Calu3 (cell line): Measurements from ENCODE around the gene OR5A1. TPM values are rescaled to one million over a fixed set of nuclear protein-coding genes. Genes with fewer than 3 reads are reported as not detected.

Experiments used
- BruUV-seq: library from RNA; stranded (reverse); fragments of 400-500 nt; replicated peaks from 2 replicates; lab custom pipeline; 2021; lab: Mats Ljungman, UMichigan
- CTCF ChIA-PET: fragments of 300-600 bp; sonication (Branson Sonifier 250); formaldehyde crosslinking; loops from one replicate; lab custom pipeline; 2022; ENCODE audit warnings: antibody characterized with exemption; lab: Charles Lee
- DNase-seq: peaks from one replicate; pipeline ENCODE4 v3.0.0; 2022
- H3K27ac Mint-ChIP-seq: one replicate; pipeline ENCODE4 v1.8.0; 2022; ENCODE audit warnings: mixed read lengths; ENCODE audit not compliant: unreplicated experiment
- H3K27me3 Mint-ChIP-seq: one replicate; pipeline ENCODE4 v1.8.0; 2022; ENCODE audit warnings: mixed read lengths; ENCODE audit not compliant: unreplicated experiment
- H3K36me3 Mint-ChIP-seq: one replicate; pipeline ENCODE4 v1.8.0; 2022; ENCODE audit warnings: mild to moderate bottlenecking, moderate library complexity, mixed read lengths; ENCODE audit not compliant: insufficient read depth, unreplicated experiment
- H3K4me1 Mint-ChIP-seq: one replicate; pipeline ENCODE4 v1.8.0; 2022; ENCODE audit warnings: mild to moderate bottlenecking, low read depth, mixed read lengths; ENCODE audit not compliant: unreplicated experiment
- H3K4me3 Mint-ChIP-seq: one replicate; pipeline ENCODE4 v1.8.0; 2022; ENCODE audit warnings: mild to moderate bottlenecking, low read depth, moderate library complexity, mixed read lengths; ENCODE audit not compliant: unreplicated experiment
- H3K9me3 Mint-ChIP-seq: one replicate; pipeline ENCODE4 v1.8.0; 2022; ENCODE audit warnings: low read depth, mixed read lengths; ENCODE audit not compliant: unreplicated experiment
- CTCF ChIP-seq: fragments of 200-600 bp; IDR thresholded peaks from one replicate; pipeline ENCODE4 v1.8.0; 2022; ENCODE audit warnings: antibody characterized with exemption; ENCODE audit not compliant: unreplicated experiment
- intact Hi-C: fragments of 100-400 bp; cut with micrococcal nuclease; formaldehyde crosslinking; loops from one replicate; pipeline ENCODE4 v1.10.0; 2022; ENCODE audit not compliant: unreplicated experiment
- total RNA-seq: library from RNA; stranded (reverse); gene quantifications from 2 replicates; pipeline ENCODE4 v1.2.3, GENCODE V29; 2022

Gene OR5A1
- total RNA-seq, 1 experiment from 2014 or later = not detected

DNA sequence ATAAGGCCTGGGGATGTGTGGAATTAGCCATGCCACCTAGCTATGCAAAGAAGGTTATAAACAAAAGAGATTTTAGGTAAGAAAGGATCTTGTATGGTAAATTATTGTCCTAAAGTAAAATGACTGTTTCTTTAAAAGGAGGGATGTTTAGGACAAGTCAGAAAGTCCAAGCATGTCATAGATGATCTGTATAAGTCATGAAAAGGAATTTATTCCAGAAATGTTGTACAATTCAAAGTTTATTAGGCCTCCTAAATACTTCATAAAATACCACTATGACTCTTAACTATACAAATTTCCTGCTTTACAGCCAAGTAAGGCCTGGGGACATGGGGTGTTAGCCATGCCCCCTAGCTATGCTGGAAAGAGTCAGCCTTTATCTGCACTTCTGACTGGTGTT lies 32.7 kb upstream of the OR5A1 start:
- H3K4me3 Mint-ChIP-seq = no peak overlapping the region

GRCh38 chr11:59413646-59414045 lies 22.6 kb upstream of the OR5A1 start:
- BruUV-seq = no TSS peak
- Mint-ChIP-seq H3K27me3 (peaks cover 18% of the 10 kb centered on the region), H3K4me3 (no peak overlapping the region), H3K9me3 (no peaks in the 10 kb centered on the region), H3K36me3 (no peaks in the 10 kb centered on the region), H3K4me1 (no peaks in the 10 kb centered on the region), H3K27ac (no peak overlapping the region)
- intact Hi-C loops = no loop called here
- no peak for TF ChIP-seq CTCF
- CTCF ChIA-PET = no interaction called here
- no peak for DNase-seq

More for the DNA sequence above, 32.7 kb upstream of the OR5A1 start:
- H3K27me3 Mint-ChIP-seq = peaks cover 1% of the 10 kb centered on the region
- CTCF ChIA-PET = no interaction called here
- no peak overlapping the region for H3K27ac Mint-ChIP-seq
- no peak for TF ChIP-seq CTCF
- BruUV-seq = no TSS peak
- no peaks in the 10 kb centered on the region for H3K36me3 Mint-ChIP-seq
- intact Hi-C loops = no loop called here
- no peak for DNase-seq
- peaks cover 2% of the 10 kb centered on the region for H3K9me3 Mint-ChIP-seq
- H3K4me1 Mint-ChIP-seq = no peaks in the 10 kb centered on the region

GRCh38 chr11:59415111-59415510 lies 21.2 kb upstream of the OR5A1 start:
- no peak overlapping the region for H3K27ac Mint-ChIP-seq

DNA sequence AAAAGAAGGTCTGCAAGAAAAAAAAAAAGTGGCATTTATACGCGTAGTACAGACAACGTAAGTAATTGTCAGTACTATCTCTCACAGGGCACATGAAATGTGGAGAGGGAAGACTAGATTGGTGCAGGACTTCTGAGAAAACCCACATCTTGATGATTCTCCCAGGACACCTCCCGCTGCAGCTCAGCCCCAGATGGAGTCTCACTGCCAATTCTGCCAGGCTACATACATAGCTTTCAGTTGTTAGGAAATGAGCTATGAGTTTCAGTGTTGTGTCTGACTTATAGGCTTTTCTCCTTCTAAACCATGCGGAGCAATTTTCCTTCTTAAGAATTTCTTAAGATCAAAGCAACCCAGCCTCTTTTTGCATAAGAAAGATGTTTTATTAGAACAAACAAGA lies 19.7 kb upstream of the OR5A1 start:
- BruUV-seq = no TSS peak
- CTCF ChIA-PET = no interaction called here
- Mint-ChIP-seq H3K27ac (no peak overlapping the region), H3K27me3 (peaks cover 19% of the 10 kb centered on the region), H3K4me1 (no peaks in the 10 kb centered on the region), H3K4me3 (no peak overlapping the region), H3K9me3 (no peaks in the 10 kb centered on the region), H3K36me3 (no peaks in the 10 kb centered on the region)
- no peak for TF ChIP-seq CTCF
- intact Hi-C loops = no loop called here
- DNase-seq = no peak

More at GRCh38 chr11:59415111-59415510, 21.2 kb upstream of the OR5A1 start:
- Mint-ChIP-seq H3K9me3 (no peaks in the 10 kb centered on the region), H3K27me3 (peaks cover 18% of the 10 kb centered on the region), H3K4me3 (no peak overlapping the region), H3K4me1 (no peaks in the 10 kb centered on the region), H3K36me3 (no peaks in the 10 kb centered on the region)
- intact Hi-C loops = no loop called here
- BruUV-seq = no TSS peak
- CTCF ChIA-PET = interaction anchor here (0.9 kb wide), 1 partner anchor 24 kb away, joined by 3 read pairs; no protein-coding TSS in a partner anchor
- DNase-seq = no peak
- no peak for TF ChIP-seq CTCF
